ENCODE results near the gene APRT. TPM values are rescaled to one million over a fixed set of nuclear protein-coding genes. Genes with fewer than 3 reads are reported as not detected.

The APRT gene
- total RNA-seq, 2 donors from 2014 or later: 45.5 to 80.7 TPM

- Histone ChIP-seq H3K27me3 (replicated peaks; ENCODE audit: insufficient read depth) (no peaks in the 10 kb centered on the region), H3K36me3 (no peaks in the 10 kb centered on the region), H3K27ac (no peak overlapping the region), H3K4me1 (ENCODE audit: control insufficient read depth in 1 of 2, low read depth in 2 of 2) (peaks cover 9 to 36% of the 10 kb centered on the region in 2 donors), H3K9me3 (no peaks in the 10 kb centered on the region), H3K4me3 (no peak overlapping the region)
- DNase-seq (ENCODE audit: low spot score) (no peak), ATAC-seq (ENCODE audit: insufficient number of reproducible peaks, low FRiP score, low read depth) (no peak)
- TF ChIP-seq, protein P1, sequence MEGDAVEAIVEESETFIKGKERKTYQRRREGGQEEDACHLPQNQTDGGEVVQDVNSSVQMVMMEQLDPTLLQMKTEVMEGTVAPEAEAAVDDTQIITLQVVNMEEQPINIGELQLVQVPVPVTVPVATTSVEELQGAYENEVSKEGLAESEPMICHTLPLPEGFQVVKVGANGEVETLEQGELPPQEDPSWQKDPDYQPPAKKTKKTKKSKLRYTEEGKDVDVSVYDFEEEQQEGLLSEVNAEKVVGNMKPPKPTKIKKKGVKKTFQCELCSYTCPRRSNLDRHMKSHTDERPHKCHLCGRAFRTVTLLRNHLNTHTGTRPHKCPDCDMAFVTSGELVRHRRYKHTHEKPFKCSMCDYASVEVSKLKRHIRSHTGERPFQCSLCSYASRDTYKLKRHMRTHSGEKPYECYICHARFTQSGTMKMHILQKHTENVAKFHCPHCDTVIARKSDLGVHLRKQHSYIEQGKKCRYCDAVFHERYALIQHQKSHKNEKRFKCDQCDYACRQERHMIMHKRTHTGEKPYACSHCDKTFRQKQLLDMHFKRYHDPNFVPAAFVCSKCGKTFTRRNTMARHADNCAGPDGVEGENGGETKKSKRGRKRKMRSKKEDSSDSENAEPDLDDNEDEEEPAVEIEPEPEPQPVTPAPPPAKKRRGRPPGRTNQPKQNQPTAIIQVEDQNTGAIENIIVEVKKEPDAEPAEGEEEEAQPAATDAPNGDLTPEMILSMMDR (IDR thresholded peaks at IDR 0.05): no peak
Observed at GRCh38 chr16:88766975-88767374, 44.8 kb downstream of the APRT start.

- H3K27me3 ChIP-seq (replicated peaks; ENCODE audit: insufficient read depth): no peaks in the 10 kb centered on the region
- H3K27ac ChIP-seq: no peak overlapping the region
- TF ChIP-seq, protein P1 (IDR thresholded peaks at IDR 0.05): no peak
- peaks cover 7 to 19% of the 10 kb centered on the region in 2 donors for H3K4me1 ChIP-seq (ENCODE audit: control insufficient read depth in 1 of 2, low read depth in 2 of 2)
- ATAC-seq (ENCODE audit: insufficient number of reproducible peaks, low FRiP score, low read depth) (no peak), DNase-seq (ENCODE audit: low spot score) (no peak)
- H3K9me3 ChIP-seq: no peaks in the 10 kb centered on the region
- H3K4me3 ChIP-seq: no peak overlapping the region
- no peaks in the 10 kb centered on the region for H3K36me3 ChIP-seq
Observed at GRCh38 chr16:88764913-88765349, 46.8 kb downstream of the APRT start.

DNA sequence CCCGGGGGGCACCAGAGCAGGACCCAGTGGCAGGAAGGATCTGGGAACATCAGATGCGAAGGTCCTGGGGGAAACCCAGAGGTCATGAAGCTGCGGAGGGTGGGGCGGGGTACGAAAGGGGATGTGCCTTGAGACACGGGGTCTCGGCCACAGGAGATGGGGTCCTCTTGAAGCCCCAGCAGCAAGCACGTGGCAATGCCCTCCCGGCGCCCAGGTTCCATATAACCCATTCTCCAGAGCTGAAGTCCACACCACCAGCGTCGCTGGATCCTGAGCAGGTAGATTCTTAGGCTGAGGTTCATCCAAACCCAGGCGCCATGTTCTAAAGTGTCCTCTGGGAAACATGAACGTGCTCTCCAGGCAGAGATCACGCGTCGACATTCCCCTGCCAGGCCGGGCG, 47.6 kb downstream of the APRT start:
- Histone ChIP-seq H3K4me3 (no peak overlapping the region), H3K4me1 (ENCODE audit: control insufficient read depth in 1 of 2, low read depth in 2 of 2) (peaks cover 7 to 14% of the 10 kb centered on the region in 2 donors), H3K27ac (no peak overlapping the region), H3K27me3 (replicated peaks; ENCODE audit: insufficient read depth) (no peaks in the 10 kb centered on the region), H3K9me3 (no peaks in the 10 kb centered on the region), H3K36me3 (no peaks in the 10 kb centered on the region)
- no peak for DNase-seq (ENCODE audit: low spot score)
- TF ChIP-seq, protein P1 (IDR thresholded peaks at IDR 0.05): no peak
- no peak for ATAC-seq (ENCODE audit: insufficient number of reproducible peaks, low FRiP score, low read depth)

GRCh38 chr16:88763502-88764053, 48.1 kb downstream of the APRT start:
- Histone ChIP-seq H3K27ac (no peak overlapping the region), H3K36me3 (no peaks in the 10 kb centered on the region), H3K9me3 (no peaks in the 10 kb centered on the region), H3K4me1 (ENCODE audit: control insufficient read depth in 1 of 2, low read depth in 2 of 2) (peaks cover 4 to 9% of the 10 kb centered on the region in 2 donors), H3K4me3 (no peak overlapping the region), H3K27me3 (replicated peaks; ENCODE audit: insufficient read depth) (no peaks in the 10 kb centered on the region)
- ATAC-seq (ENCODE audit: insufficient number of reproducible peaks, low FRiP score, low read depth): no peak
- TF ChIP-seq, protein P1 (IDR thresholded peaks at IDR 0.05): no peak
- DNase-seq (ENCODE audit: low spot score): no peak

- no peak for ATAC-seq (ENCODE audit: insufficient number of reproducible peaks, low FRiP score, low read depth)
- H3K4me1 ChIP-seq (ENCODE audit: control insufficient read depth in 1 of 2, low read depth in 2 of 2): peaks cover 0 to 3% of the 10 kb centered on the region in 2 donors
- DNase-seq (ENCODE audit: low spot score): no peak
- H3K27ac ChIP-seq: no peak overlapping the region
- no peaks in the 10 kb centered on the region for H3K9me3 ChIP-seq
- no peak overlapping the region for H3K4me3 ChIP-seq
- TF ChIP-seq, protein P1 (IDR thresholded peaks at IDR 0.05): no peak
- H3K36me3 ChIP-seq: no peaks in the 10 kb centered on the region
- no peaks in the 10 kb centered on the region for H3K27me3 ChIP-seq (replicated peaks; ENCODE audit: insufficient read depth)
Observed at GRCh38 chr16:88762941-88763340, 48.8 kb downstream of the APRT start.
